ENCODE results near the gene HPX. TPM values are rescaled to one million over a fixed set of nuclear protein-coding genes. Genes with fewer than 3 reads are reported as not detected.

The HPX gene
- total RNA-seq, 2 experiments from 2014 or later = not detected

GRCh38 chr11:6417907-6418556, 22.8 kb downstream of the HPX start:
- Mint-ChIP-seq H3K9me3 (no peaks in the 10 kb centered on the region), H3K36me3 (ENCODE audit: low read depth) (no peaks in the 10 kb centered on the region), H3K4me3 (no peak overlapping the region), H3K4me1 (ENCODE audit: low read depth) (peaks cover 7% of the 10 kb centered on the region), H3K27me3 (peaks cover 8% of the 10 kb centered on the region), H3K27ac (no peak overlapping the region)
- CTCF ChIA-PET = interaction anchor here (0.7 to 7.3 kb wide), 8 partner anchors 9 to 64 kb away, joined by 4 to 60 read pairs (median 6); partner anchors contain the start of genes ARFIP2, SMPD1 and TIMM10B
- no peak for ATAC-seq
- POLR2A ChIA-PET = interaction anchor here (0.6 to 3.4 kb wide), 6 partner anchors 11 to 328 kb away, joined by 3 to 17 read pairs (median 3); no protein-coding TSS in a partner anchor
- intact Hi-C loops (cut with micrococcal nuclease) = no loop called here
- no peak for DNase-seq
- no peak for TF ChIP-seq CTCF (IDR thresholded peaks at IDR 0.05)

GRCh38 chr11:6415797-6416196, 25.0 kb downstream of the HPX start:
- H3K36me3 Mint-ChIP-seq (ENCODE audit: low read depth) = no peaks in the 10 kb centered on the region

GRCh38 chr11:6414874-6415328, 25.9 kb downstream of the HPX start:
- DNase-seq (peak; percentile 64), ATAC-seq (peak; percentile 32)
- H3K4me3 Mint-ChIP-seq = no peak overlapping the region
- no peak for TF ChIP-seq CTCF (IDR thresholded peaks at IDR 0.05)
- intact Hi-C loops (cut with micrococcal nuclease) = no loop called here
- no peak overlapping the region for H3K27ac Mint-ChIP-seq
- peaks cover 24% of the 10 kb centered on the region for H3K4me1 Mint-ChIP-seq (ENCODE audit: low read depth)
- H3K9me3 Mint-ChIP-seq = no peaks in the 10 kb centered on the region
- POLR2A ChIA-PET = interaction anchor here (1.4 kb wide), 1 partner anchor 12 kb away, joined by 5 read pairs; no protein-coding TSS in a partner anchor
- no peaks in the 10 kb centered on the region for H3K27me3 Mint-ChIP-seq
- CTCF ChIA-PET = interaction anchor here (1.8 kb wide), 1 partner anchor 36 kb away, joined by 8 read pairs; no protein-coding TSS in a partner anchor
- peaks cover 2% of the 10 kb centered on the region for H3K36me3 Mint-ChIP-seq (ENCODE audit: low read depth)

More at GRCh38 chr11:6415797-6416196, 25.0 kb downstream of the HPX start:
- Mint-ChIP-seq H3K4me1 (ENCODE audit: low read depth) (peaks cover 20% of the 10 kb centered on the region), H3K9me3 (no peaks in the 10 kb centered on the region), H3K27me3 (peaks cover under 1% of the 10 kb centered on the region), H3K27ac (no peak overlapping the region), H3K4me3 (no peak overlapping the region)
- ChIA-PET POLR2A (interaction anchor here (1.4 kb wide), 1 partner anchor 12 kb away, joined by 5 read pairs; no protein-coding TSS in a partner anchor), CTCF (interaction anchor here (0.6 to 0.7 kb wide), 2 partner anchors 28 to 37 kb away, joined by 3 to 4 read pairs; no protein-coding TSS in a partner anchor)
- no peak for TF ChIP-seq CTCF (IDR thresholded peaks at IDR 0.05)
- intact Hi-C loops (cut with micrococcal nuclease) = no loop called here
- DNase-seq (no peak), ATAC-seq (no peak)

GRCh38 chr11:6413791-6414201, 27.0 kb downstream of the HPX start:
- ChIA-PET POLR2A (interaction anchor here (0.6 to 1.6 kb wide), 9 partner anchors 9 to 270 kb away, joined by 3 to 6 read pairs (median 4); partner anchors contain the start of gene SMPD1), CTCF (interaction anchor here (1.1 to 1.8 kb wide), 6 partner anchors 11 to 293 kb away, joined by 3 to 8 read pairs (median 4); no protein-coding TSS in a partner anchor)
- intact Hi-C loops (cut with micrococcal nuclease) = no loop called here
- no peak overlapping the region for H3K27ac Mint-ChIP-seq
- peaks cover 5% of the 10 kb centered on the region for H3K36me3 Mint-ChIP-seq (ENCODE audit: low read depth)
- no peak for TF ChIP-seq CTCF (IDR thresholded peaks at IDR 0.05)
- H3K27me3 Mint-ChIP-seq = no peaks in the 10 kb centered on the region
- H3K9me3 Mint-ChIP-seq = no peaks in the 10 kb centered on the region
- H3K4me3 Mint-ChIP-seq = no peak overlapping the region
- peaks cover 27% of the 10 kb centered on the region for H3K4me1 Mint-ChIP-seq (ENCODE audit: low read depth)
- ATAC-seq (peak; percentile 83), DNase-seq (peak; percentile 90)

Data from activated CD8-positive, alpha-beta T cell treated with anti-CD3 and anti-CD28 coated beads for 36 hours (primary cell).